ENCODE measurements around the gene DIAPH2. TPM values are rescaled to one million over a fixed set of nuclear protein-coding genes. Genes with fewer than 3 reads are reported as not detected.

DIAPH2 gene
- total RNA-seq, 4 donors from 2014 or later: 39.5 to 61.0 (median 56.5) TPM

GRCh38 chrX:97416461-97416860, 731.8 kb downstream of the DIAPH2 start:
- H3K27ac ChIP-seq: no peak overlapping the region
- no peak for TF ChIP-seq CTCF (IDR thresholded peaks at IDR 0.05)
- no peak for TF ChIP-seq EP300 (IDR thresholded peaks at IDR 0.05; ENCODE audit: low read depth)
- TF ChIP-seq POLR2AphosphoS5 (IDR thresholded peaks at IDR 0.05): no peak
- TF ChIP-seq POLR2A (IDR thresholded peaks at IDR 0.05): no peak
- intact Hi-C loops (cut with DNase I; ENCODE audit: low total_unique reads): no loop called here
- WGBS, 2 donors (ENCODE audit: low coverage in 1 of 2): 84 to 100% methylated on average over 1 of the region's 1 CpG
- no peaks in the 10 kb centered on the region for H3K36me3 ChIP-seq
- H3K27me3 ChIP-seq: no peaks in the 10 kb centered on the region
- in situ Hi-C loops (cut with MboI; ENCODE audit: low pct_ligation_motif_present in 1 of 4, low pct_unique_long_range_greater_than_20kb in 1 of 4, low sequenced_read_pairs in 3 of 4): no loop called here
- DNase-seq: no peak
- H3K4me1 ChIP-seq: no peaks in the 10 kb centered on the region
- H3K4me3 ChIP-seq: no peak overlapping the region
- no peaks in the 10 kb centered on the region for H3K9me3 ChIP-seq

DNA sequence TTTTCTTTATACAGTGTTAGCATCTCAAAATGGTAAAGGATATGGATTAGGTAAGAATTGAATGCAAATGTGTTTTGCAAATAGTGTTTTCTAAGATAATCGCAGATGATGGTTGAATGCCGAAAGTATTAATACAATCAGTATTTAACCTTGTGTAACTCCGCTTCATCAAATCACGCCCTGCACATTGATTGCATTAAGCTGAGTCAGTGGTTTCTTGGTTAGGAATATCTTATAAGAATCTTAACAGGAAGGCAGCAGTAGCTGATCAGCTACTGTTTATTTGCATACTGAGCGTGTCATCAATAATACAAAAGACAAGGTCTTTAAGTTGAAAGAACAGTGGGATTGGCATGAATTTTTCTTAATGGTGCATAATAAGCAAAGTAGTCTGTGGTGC, 744.5 kb downstream of the DIAPH2 start:
- no peaks in the 10 kb centered on the region for H3K27me3 ChIP-seq
- intact Hi-C loops (cut with DNase I; ENCODE audit: low total_unique reads) (no loop called here), in situ Hi-C loops (cut with MboI; ENCODE audit: low pct_ligation_motif_present in 1 of 4, low pct_unique_long_range_greater_than_20kb in 1 of 4, low sequenced_read_pairs in 3 of 4) (no loop called here)
- no peaks in the 10 kb centered on the region for H3K36me3 ChIP-seq
- no peaks in the 10 kb centered on the region for H3K4me1 ChIP-seq
- H3K9me3 ChIP-seq: no peaks in the 10 kb centered on the region
- H3K4me3 ChIP-seq: no peak overlapping the region
- H3K27ac ChIP-seq: no peak overlapping the region
- no peak for DNase-seq
- 96% methylated on average over 5 of the region's 5 CpGs; no CpG with 5 or more reads in 1 of the 2 donors for WGBS, 2 donors (ENCODE audit: low coverage in 1 of 2)
- TF ChIP-seq CTCF (IDR thresholded peaks at IDR 0.05) (no peak), POLR2A (IDR thresholded peaks at IDR 0.05) (no peak), POLR2AphosphoS5 (IDR thresholded peaks at IDR 0.05) (no peak), EP300 (IDR thresholded peaks at IDR 0.05; ENCODE audit: low read depth) (no peak)

GRCh38 chrX:97431281-97431680, 746.6 kb downstream of the DIAPH2 start:
- no peak for DNase-seq
- H3K36me3 ChIP-seq: no peaks in the 10 kb centered on the region
- TF ChIP-seq POLR2AphosphoS5 (IDR thresholded peaks at IDR 0.05): no peak
- TF ChIP-seq POLR2A (IDR thresholded peaks at IDR 0.05): no peak
- no peak for TF ChIP-seq CTCF (IDR thresholded peaks at IDR 0.05)
- no peak for TF ChIP-seq EP300 (IDR thresholded peaks at IDR 0.05; ENCODE audit: low read depth)
- in situ Hi-C loops (cut with MboI; ENCODE audit: low pct_ligation_motif_present in 1 of 4, low pct_unique_long_range_greater_than_20kb in 1 of 4, low sequenced_read_pairs in 3 of 4) (no loop called here), intact Hi-C loops (cut with DNase I; ENCODE audit: low total_unique reads) (no loop called here)
- no peaks in the 10 kb centered on the region for H3K4me1 ChIP-seq
- H3K9me3 ChIP-seq: no peaks in the 10 kb centered on the region
- WGBS, 2 donors (ENCODE audit: low coverage in 1 of 2): 62% methylated on average over 1 of the region's 1 CpG; no CpG with 5 or more reads in 1 of the 2 donors
- H3K27ac ChIP-seq: no peak overlapping the region
- H3K27me3 ChIP-seq: no peaks in the 10 kb centered on the region
- no peak overlapping the region for H3K4me3 ChIP-seq

- Histone ChIP-seq H3K9me3 (no peaks in the 10 kb centered on the region), H3K27me3 (no peaks in the 10 kb centered on the region), H3K36me3 (no peaks in the 10 kb centered on the region), H3K4me3 (no peak overlapping the region), H3K27ac (no peak overlapping the region), H3K4me1 (no peaks in the 10 kb centered on the region)
- TF ChIP-seq POLR2A (IDR thresholded peaks at IDR 0.05) (no peak), CTCF (IDR thresholded peaks at IDR 0.05) (peak in 2 of 5 experiments; percentile 8 to 12)
- 70 to 100% methylated on average over 1 of the region's 1 CpG for WGBS, 2 donors (ENCODE audit: low coverage in 1 of 2)
- in situ Hi-C loops (cut with MboI; ENCODE audit: low pct_ligation_motif_present in 1 of 4, low pct_unique_long_range_greater_than_20kb in 1 of 4, low sequenced_read_pairs in 3 of 4): no loop called here
- DNase-seq: no peak
- intact Hi-C loops (cut with DNase I; ENCODE audit: low total_unique reads): no loop called here
Observed at GRCh38 chrX:97446298-97446882, 761.7 kb downstream of the DIAPH2 start.
